EL (cell line): ENCODE data around the gene RET.

Experiments
- DNase-seq: peaks from one replicate; pipeline ENCODE4 v3.0.0-alpha.2; 2016

Gene RET

DNA sequence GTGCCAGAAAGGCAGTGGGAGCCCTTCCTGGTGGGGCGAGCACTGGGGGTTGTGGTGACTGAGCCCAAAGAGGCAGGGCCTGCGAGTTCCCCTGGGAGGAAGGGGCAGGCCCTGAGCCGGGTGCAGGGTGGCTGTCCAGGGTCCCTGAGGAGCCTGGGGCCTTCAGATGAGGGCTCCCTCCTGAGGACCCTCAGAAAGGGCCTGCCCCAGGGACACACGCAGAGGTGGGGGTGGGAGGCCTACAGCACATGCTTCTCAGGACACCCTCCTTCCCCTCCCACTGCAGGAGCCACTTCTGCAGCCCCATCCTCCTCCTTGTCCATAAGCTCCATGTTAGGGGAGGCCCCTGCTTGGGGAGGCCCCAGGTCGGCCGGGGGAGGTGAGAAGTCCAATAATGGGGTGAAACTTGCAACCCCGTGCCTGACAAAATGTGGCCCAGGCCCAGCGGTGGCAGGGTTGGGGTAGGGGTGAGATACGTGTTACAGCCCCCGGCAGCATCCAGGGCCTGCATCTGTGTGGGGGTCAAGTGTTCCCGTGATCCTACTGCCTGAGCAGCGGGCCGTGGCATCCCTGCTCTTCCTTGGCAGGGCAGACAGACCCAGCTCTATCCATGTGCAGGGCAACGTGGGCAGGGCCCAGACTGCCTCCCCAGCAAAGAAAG, 31.8 kb upstream of the RET start:
- no peak for DNase-seq

DNA sequence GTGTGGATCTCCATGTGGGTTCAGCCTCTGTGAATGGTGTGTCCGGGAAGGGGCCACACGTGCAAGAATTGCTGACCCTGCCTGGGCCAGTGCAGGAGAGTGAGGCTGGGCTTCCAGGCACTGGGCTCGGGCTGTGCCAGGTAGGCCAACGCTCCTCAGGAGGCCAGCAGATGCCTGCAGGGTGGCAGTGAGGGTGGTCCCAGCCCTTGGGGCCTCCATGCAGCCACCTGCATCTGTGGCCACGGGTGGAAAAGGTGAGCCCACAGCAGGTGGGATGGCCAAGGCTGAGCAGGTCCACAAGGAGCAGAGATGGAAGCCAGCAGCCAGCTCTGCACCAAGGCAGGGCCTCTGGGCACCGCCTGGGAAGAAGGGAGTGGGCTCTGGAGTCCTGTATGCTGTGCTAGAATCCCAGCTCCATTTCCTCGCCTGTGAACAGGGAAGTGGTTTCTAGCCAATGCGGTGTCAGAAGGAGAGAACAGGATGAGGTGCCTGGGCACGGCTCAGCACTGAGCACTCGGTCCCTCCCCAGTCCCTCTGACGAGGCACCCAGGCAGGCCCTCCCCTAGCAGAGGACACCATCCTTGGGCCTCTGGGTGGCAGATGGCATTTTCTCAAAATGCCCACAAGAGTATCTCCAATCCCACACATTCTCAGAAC, 31.1 kb upstream of the RET start:
- no peak for DNase-seq

DNA sequence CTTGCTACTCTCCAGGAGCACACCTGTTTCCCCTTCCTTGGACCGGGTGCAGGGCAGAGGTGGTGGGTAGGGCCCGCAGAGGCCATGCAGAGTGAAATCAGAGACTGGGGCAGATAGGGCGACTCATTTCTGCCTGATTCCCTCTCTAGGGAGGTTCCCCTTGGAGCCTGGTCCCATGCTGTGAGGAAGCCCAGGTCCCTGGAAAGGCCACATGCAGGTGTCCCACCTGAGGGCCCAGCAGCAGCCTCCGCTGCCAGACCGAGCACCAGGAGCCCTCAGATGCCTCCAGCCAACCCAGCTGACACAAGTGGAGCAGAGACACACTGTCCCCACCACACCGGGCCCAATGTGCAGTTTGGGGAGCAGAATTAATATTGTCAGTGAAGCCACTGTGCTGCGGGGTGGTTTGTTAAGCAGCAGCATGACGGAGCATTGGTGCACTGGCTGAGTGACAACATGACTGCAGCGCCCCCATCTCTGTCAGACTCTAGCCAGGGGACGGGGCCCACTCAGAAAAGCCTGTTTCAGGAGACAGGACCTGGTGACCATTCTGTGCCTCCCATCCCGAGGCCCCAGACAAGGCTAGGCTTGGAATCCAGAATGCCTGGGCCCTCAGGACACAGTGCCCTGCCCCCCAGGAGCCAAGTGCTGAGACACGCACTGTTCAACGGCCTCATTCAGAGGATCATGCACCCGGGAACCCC, 30.4 kb upstream of the RET start:
- no peak for DNase-seq

DNA sequence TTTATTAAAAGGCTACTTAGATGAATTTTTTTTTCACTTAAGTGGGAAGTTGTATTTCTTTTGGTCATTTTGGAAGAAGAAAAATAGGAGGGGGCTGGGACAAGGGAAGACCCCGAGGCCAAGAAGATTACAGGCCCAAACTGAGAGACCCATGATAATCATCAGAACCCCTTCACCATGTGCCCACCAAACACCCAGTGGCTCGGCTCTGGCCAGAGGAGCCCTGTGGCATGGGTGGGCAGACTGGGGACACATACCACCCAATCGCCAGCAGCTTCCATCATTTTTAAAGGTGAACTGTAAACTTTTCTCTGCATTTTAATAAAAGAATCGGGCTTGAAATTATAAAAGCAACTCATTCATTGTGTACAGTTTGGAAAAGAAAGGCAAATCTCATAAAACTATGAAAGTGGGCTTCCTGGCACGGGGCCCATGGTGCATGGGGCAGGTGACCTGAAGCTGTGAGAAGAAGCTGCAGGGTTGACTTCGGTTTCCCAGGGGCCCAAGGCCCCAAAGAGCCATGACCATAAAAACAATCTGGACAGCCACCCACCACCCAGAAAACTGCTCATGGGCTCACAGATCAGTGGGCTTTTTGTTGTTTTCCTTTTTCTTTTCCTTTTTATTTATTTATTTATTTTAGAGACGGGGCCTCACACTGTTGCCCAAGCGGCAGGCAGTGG, 29.4 kb upstream of the RET start:
- no peak for DNase-seq

DNA sequence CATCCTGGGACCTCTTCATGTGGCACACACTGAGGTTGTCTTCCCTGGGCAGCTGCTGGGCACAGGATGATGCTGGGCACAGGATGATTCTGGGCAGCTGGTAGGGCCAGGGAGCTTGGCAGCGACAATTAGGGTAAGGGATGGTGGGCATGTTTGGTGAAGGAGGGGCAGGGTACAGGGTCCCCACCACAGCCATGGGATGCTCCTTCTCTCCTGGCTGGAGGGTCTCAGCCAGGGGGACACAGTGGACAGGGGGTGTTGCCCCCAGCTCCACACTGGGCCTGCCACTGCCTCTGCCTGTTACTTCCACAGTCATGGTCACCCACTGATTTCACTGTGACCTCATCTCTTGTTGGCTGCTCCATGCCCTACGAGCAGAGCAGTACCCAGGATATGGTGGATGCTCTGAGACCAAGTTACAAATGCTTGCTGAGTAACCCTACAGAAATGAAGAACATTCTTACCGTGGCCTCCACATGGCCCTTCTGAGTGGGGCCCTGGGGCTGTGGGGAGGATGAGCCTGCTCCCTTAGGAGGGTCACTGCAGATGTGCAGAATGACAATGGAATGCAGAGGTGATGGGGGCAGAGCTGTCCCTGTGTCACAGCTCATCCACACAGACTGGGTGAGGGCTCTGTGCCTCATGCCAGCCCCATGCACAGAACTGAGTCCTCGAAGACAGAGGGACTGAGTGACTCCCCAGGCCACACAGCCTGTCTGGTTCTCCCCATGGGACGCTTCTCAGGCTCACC, 28.4 kb upstream of the RET start:
- DNase-seq = peak; percentile 87

DNA sequence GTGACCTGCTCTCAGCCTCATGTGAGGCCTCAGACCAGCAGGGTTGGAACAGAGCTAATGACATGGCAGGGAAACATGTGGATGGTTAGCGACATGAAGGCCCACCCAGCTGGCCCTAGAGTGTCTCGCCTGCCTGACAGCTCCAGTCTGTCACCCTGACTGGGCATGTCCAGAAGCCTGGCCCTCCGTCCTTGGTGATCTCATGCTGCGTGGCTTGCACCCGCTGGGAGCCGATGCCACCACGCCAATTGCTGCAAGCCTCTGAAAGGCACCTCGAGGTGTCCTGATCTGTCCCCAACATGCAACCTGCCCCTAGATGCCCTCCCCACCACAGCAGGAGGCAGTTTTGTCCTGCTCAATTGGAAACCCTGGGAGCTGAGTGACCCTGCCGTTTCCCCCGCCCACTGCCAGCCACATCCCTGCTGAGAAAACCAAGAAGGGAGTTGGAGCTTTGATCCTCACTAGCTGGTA, 27.8 kb upstream of the RET start:
- DNase-seq = no peak

DNA sequence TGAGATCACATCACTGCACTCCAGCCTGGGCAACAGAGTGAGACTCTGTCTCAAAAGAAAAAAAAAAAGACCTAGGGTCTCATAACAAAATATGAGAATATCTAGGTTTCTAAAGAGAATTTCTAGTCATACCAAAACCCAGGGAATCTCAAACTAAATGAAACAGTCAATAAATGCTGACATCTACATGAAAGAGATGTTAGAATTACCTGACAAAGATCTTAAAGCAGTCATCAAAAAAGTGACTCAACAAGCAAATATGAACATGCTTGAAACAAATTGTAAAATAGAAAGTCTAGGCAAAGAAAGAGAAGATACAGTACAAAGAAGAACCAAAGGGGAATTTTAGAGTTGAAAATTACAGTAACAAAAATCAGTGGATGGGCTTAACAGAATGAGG, 26.9 kb upstream of the RET start:
- no peak for DNase-seq

DNA sequence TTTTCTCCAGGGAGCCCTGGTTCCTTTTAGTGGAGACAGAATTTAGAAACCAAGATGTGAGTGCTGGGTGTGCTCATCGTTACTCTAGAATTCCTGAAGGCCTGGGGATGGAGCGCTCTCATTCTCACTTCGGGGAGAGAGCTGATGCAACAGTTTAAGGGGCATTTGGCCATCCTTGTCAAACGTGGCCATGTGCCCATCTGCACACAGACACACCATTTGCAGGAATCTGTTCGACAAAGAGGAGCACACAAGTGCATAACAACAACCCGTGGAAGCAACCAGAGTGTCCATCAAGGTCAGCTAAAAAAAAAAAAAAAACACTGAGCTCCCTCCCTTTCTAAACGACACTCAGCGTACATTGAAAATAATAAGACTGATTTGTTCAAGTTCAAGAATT, 23.0 kb upstream of the RET start:
- DNase-seq = no peak

DNA sequence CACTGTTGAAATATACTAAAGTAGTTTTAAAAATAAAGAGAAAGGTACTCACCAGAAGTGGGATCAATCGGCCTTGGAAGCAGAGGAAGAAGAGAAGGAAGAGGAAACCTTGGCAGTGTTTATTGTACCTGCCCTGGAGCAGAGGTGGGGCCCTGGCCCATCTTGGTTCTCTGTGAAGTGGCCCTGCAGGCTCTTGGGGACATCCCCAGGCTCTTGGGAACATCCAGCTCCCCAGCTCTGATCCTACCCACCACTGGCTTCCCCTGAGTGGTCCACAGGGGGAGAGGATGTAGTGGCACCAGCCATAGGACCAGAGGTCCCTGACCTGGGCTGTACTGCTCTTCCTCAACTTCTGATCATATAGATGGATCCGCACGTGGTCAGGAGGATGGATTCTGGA, 22.3 kb upstream of the RET start:
- no peak for DNase-seq

DNA sequence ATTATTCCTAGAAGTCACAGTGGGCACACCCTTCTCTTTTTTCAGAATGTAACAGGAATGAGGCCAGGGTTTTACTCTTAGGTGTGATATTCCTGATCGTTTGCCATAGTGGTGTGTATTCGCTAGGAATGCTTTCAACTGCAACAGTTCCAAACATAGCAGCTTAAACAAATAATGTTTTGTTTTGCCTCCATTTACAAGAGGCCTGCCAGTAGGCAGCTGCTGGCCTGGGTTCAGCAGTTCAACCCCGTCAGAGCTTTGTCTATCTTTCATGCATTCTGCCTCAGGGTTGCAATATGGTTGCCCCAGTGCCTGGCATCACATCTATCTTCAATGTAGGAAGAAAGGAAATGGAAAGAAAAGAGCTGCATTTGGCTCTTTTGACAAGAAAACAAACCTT, 21.7 kb upstream of the RET start:
- no peak for DNase-seq

DNA sequence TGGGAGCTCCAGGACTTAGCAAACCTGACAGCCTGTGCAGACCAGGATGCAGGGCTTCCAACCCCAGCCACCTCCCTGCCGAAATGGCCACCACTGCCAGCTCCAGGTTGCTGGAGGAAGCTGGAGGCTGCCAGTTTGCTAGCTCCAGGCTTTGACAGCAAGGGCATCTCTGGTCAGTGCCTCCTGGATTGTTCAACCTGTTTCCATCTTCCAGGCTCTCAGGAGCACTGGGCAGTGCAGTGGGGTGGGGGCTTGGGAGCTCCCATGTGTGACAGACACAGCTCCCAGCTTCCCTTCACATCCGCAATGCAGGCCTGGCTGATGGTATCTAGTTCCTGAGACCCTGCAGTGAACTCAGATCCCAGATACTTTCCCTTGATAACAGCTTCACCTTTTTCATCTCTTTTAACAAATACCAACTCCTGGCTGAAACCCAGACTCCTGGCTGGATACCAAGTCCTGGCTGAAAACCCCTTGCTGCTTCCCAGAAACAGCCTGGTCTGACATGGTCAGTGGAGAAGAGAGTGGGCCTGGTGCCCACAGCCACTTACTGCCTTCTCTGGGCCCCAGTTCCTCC, 20.8 kb upstream of the RET start:
- DNase-seq = no peak

DNA sequence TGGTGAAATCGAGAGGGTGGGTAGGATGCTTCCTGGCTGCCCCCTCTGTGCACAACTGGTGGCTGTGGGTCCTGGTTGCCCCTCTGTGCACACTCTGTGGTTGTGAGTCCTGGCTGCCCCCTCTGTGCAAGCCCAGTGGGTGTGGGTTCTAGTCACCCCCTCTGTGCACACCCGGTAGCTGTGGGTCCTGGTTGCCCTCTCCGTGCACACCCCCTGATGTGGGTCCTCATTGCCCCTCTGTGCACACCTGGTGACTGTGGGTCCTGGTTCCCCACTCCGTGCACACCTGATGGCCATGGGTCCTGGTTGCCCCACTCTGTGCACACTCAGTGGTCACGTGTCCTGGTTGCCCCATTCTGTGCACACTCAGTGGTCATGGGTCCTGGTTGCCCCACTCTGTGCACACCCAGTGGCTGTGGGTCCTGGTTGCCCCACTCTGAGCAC, 20.3 kb upstream of the RET start:
- DNase-seq = no peak

DNA sequence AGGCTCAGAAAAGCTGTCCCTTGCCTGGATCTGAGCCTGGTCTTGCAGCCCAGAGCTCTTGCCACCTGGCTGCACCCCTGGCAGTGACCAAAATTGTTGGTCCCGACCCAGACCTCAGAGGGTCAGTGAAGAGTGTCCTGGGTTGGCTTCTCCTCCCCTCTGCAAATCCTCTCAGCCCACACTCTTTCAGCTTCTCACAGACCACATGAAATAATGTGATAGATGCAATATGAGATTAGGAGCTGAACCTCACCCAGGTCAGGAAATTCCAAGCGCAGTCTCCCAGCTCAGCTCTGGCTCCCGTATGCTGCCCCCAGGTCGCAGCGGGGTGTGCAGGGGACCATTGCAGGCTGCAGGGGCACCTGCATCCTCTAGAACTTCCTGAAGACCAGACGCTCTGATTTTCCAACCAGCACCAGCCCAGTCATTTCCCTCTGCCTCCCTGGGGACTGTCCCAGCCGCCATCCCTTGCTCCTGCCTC, 19.6 kb upstream of the RET start:
- no peak for DNase-seq

DNA sequence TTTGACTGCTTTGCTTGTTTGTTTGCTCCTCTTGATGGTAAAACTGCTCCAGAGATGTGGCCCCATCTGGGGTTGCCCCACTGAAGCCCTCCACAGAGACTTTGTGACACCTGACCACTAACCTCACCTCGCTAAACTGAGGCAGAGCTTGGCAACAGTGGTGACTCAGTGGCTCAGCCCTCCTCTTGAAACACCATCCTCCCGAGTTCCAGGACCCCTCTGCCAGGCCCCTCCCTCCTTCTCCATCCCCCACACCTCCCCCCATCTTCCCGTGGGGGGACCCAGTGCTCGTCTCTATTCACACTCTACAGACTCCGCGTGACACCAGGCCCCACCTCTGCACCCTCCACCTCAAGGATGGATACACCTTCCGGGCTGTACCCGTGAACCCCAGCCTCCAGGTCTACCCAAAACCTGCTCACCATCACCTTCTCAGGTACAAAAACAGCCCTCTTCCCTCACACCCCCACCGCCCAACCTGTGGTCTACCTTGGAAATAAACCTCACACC, 19.0 kb upstream of the RET start:
- no peak for DNase-seq

DNA sequence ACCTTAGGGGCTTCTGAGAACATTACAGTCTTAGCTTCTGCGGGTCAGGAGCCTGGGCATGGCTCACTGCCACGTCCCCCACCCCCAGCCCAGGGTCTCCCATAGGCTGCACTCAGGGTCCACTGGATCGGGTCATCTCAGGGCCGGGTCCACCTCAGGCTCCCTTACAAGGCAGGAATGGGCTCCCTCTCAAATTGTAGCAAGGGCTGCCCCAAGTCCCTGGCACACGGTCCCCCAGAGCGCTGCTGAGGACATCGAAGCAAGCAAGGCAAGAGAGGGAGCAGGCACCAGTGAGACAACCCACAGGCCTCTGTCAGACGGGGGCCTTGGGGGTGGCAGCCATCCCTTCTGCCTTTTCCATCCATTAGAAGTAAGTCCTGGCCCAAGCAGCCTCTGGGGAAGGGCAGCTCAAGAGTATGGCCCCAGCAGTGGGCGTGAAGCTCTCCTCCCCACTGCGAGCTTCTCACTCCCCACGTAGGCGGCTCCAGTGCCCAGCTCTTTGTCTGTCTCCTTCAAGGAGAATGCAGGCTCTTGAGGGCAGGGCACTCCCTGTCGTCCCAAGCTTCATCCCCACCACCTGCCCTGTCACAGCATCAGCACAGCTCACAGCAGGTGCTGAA, 18.0 kb upstream of the RET start:
- no peak for DNase-seq

DNA sequence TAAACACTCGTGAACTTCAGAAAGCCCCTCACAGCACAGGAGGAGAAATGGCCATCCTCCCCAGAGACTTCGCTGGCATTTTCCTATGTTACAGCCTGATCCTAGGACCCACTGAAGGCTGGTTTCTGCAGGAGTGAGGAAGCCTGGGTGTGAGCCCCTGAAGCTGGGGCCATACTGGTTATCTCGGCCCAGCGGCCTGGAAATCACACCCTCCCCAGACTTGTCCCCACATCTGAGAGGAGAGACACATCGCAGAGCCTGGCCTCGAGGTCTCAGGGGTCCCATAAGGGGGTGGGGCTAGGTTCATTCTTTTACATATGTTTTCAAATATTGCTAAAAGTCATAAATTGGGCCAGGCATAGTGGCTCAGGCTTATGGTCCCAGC, 17.5 kb upstream of the RET start:
- no peak for DNase-seq

DNA sequence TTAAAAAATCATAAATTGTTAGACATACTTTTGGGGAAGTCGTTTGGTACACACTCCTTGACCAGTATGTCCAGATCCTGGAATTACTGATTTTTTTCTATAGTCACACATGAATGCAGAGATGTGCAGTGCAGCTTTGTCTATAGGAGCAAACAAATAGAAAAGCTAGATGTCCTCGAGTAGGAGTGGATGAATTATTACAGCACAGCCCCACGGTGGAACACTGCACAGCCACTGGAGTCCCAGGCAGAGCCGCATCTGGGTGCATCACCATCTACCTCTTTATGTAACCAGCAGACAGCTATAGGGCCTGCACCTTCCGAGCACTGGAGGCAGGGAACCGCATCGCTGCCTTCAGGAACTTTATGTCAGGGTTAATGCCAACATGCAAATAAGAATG, 17.0 kb upstream of the RET start:
- no peak for DNase-seq

DNA sequence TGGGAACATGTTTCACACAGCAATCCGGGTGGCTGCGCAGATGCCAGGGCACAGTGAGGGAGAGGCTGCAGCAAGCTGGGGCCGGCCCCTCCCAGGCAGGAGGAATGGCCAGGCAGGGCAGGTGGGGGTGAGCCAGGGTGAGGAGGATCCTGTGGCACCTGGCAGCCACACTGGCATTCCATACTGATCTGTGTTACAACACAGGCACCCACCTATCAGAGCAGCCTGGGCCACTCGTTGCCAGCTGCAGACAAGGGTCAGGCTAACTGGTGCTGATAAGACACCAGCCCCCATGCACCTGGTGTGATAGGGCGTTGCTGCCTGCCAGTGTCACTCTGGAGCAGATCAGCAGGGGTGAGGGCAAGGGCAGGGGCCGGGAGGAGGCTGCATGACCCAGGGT, 16.6 kb upstream of the RET start:
- no peak for DNase-seq

DNA sequence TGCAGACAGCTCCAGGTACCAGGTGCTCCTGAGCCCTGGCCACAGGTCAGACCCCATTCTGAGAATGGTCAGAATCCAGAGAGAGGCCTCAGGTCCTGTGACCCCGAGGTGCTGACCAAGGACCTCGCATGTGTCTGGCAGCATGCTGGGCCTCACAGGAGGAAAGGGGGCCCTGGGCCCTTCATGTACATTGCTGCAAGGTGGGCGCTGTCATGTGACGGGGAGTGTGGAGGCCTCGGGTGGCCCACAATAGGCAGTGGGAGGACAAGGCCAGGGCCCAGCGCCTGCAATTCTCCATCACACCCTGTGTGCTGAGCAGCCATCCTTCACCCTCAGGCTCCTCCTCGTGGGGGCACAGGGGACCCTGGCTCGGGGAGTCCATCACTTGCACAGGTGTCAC, 15.5 kb upstream of the RET start:
- no peak for DNase-seq

DNA sequence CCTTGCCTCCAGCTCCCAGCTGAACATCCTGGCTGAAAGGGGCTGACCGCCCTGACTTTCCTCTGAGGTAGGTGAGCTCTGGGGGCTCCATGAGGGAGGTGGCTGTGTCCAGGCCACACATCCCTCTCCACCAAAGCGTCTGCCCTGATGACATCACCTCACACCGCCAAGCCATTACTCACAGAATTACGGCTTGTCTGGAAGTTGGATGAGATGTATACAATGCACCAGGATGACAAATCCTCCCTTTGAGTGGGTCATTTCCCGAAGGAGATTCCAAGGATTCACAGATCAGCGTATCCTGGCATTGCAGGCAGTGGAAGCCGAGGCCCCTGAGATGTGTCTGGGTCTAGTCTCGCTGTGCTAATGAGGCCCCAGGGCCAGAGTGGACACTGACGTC, 15.1 kb upstream of the RET start:
- DNase-seq = peak; percentile 71

DNA sequence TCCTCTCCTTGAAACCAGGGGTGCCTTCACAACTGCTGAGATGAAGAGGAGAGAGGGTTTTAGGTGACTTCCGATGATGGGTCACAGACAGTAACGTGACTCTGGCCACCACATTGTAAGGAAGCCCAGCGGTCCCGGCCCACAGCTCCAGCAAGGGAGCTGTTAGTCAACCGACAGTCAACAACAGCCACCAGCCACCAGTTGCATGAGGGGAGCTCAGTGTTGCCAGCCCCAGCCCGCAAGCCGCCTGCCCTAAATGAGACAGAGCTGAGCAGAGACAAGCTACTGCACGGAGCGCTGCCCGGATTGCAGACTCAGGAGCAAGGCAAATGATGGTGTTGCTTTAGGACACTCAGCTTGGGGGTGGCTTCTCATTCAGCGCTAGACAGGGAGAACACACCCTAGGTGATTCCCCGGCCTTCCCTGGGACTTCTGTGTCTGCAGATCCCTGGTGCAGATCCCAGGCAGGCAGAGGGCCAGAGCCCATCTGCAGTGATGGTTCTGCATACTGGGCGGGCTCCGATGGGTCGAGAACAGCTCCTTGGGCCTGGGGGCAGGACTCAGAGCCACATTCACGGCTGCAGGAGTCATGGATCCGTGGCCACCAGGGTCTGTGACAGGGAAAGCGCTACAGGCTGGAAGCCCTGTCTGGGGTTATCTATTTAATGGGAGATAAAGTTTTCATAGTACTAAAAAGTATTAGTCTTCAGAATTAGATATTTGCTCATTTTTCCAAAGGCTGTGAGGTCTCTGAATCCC, 14.3 kb upstream of the RET start:
- no peak for DNase-seq
